MCF 10A (cell line): Measurements from ENCODE around the gene ALDH1L2. TPM values are rescaled to one million over a fixed set of nuclear protein-coding genes. Genes with fewer than 3 reads are reported as not detected.

Source experiments
- BruUV-seq: library from RNA; stranded (reverse); fragments of 400-500 nt; replicated peaks from 2 replicates; lab custom pipeline; 2021; lab: Mats Ljungman, UMichigan
- CTCF ChIA-PET: fragments of 300-600 bp; sonication (Branson Sonifier 250); formaldehyde crosslinking; extraction: SDS; loops from one replicate; lab custom pipeline; 2021; ENCODE audit warnings: antibody characterized with exemption, inconsistent platforms; lab: Yijun Ruan, JAX
- POLR2A ChIA-PET: fragments of 300-600, 350-650 bp; sonication (Branson Sonifier 250); formaldehyde crosslinking; extraction: SDS; loops from one replicate; lab custom pipeline; 2020; ENCODE audit warnings: antibody characterized with exemption, inconsistent platforms; lab: Yijun Ruan, JAX
- DNase-seq: peaks from one replicate; pipeline ENCODE4 v3.0.0-alpha.2; 2018; ENCODE audit not compliant: unreplicated experiment
- H3K27ac Mint-ChIP-seq: one replicate; pipeline ENCODE4 v1.8.0; 2022; ENCODE audit warnings: mild to moderate bottlenecking, low read depth, mixed read lengths; ENCODE audit not compliant: unreplicated experiment
- H3K27me3 Mint-ChIP-seq: one replicate; pipeline ENCODE4 v1.8.0; 2022; ENCODE audit warnings: mixed read lengths; ENCODE audit not compliant: insufficient read depth, unreplicated experiment
- H3K36me3 Mint-ChIP-seq: one replicate; pipeline ENCODE4 v1.8.0; 2022; ENCODE audit warnings: mild to moderate bottlenecking, moderate library complexity, mixed read lengths; ENCODE audit not compliant: insufficient read depth, unreplicated experiment
- H3K4me1 Mint-ChIP-seq: one replicate; pipeline ENCODE4 v1.8.0; 2022; ENCODE audit warnings: mixed read lengths; ENCODE audit not compliant: insufficient read depth, unreplicated experiment
- H3K4me3 Mint-ChIP-seq: one replicate; pipeline ENCODE4 v1.8.0; 2022; ENCODE audit warnings: mild to moderate bottlenecking, moderate library complexity, mixed read lengths; ENCODE audit not compliant: unreplicated experiment
- H3K9me3 Mint-ChIP-seq: one replicate; pipeline ENCODE4 v1.8.0; 2022; ENCODE audit warnings: mixed read lengths; ENCODE audit not compliant: unreplicated experiment
- intact Hi-C: fragments of 100-400 bp; cut with micrococcal nuclease; formaldehyde crosslinking; loops from 2 replicates; pipeline ENCODE4 v1.14.1; 2022
- total RNA-seq: library from RNA; stranded (reverse); gene quantifications from 2 replicates; pipeline ENCODE4 v1.2.3, GENCODE V29; 2022
- TF ChIP-seq, protein P1 (sequence below): fragments of 200-600 bp; IDR thresholded peaks from one replicate; pipeline ENCODE4 v1.8.0; 2022; ENCODE audit warnings: antibody characterized with exemption, mild to moderate bottlenecking; ENCODE audit not compliant: unreplicated experiment

The ALDH1L2 gene
- total RNA-seq, 1 experiment from 2014 or later, result 165 TPM

DNA sequence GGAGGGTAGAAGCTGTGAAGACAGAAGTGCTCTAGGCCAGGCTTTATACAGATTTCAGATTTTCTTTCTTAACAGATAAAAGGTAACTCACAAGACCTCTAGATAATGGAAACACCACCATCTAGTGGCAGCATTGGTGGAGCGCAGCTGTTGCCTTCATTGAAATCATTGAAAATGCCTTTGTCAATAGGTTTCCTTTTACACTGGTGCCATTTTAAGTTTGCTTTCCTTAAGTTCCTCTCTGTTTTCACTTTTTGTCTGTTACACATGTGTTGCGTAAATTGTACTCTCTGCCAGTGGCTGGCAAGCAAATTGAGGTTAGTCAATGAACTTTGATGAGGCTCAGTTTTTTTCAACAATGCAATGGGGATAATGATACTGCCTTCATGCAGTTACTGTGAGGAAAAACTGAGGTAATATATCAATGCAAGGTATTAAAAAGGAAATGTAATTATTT is 31.1 kb downstream of the ALDH1L2 start:
- Mint-ChIP-seq H3K36me3 (peaks cover 80% of the 10 kb centered on the region), H3K4me3 (no peak overlapping the region), H3K9me3 (peaks cover 18% of the 10 kb centered on the region), H3K4me1 (peaks cover 5% of the 10 kb centered on the region), H3K27ac (peak overlapping the region; percentile 19), H3K27me3 (no peaks in the 10 kb centered on the region)
- DNase-seq, result peak; percentile 82
- POLR2A ChIA-PET, result interaction anchor here (0.9 to 2.0 kb wide), 4 partner anchors 595 to 1088 kb away, joined by 3 to 8 read pairs (median 3); partner anchors contain the start of gene TDG
- TF ChIP-seq, protein P1, sequence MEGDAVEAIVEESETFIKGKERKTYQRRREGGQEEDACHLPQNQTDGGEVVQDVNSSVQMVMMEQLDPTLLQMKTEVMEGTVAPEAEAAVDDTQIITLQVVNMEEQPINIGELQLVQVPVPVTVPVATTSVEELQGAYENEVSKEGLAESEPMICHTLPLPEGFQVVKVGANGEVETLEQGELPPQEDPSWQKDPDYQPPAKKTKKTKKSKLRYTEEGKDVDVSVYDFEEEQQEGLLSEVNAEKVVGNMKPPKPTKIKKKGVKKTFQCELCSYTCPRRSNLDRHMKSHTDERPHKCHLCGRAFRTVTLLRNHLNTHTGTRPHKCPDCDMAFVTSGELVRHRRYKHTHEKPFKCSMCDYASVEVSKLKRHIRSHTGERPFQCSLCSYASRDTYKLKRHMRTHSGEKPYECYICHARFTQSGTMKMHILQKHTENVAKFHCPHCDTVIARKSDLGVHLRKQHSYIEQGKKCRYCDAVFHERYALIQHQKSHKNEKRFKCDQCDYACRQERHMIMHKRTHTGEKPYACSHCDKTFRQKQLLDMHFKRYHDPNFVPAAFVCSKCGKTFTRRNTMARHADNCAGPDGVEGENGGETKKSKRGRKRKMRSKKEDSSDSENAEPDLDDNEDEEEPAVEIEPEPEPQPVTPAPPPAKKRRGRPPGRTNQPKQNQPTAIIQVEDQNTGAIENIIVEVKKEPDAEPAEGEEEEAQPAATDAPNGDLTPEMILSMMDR, result peak; percentile 77
- CTCF ChIA-PET, result interaction anchor here (0.5 to 6.8 kb wide), 19 partner anchors 8 to 1065 kb away, joined by 3 to 69 read pairs (median 3); partner anchors contain the start of genes CHST11 and SLC41A2
- intact Hi-C loops, result loop anchor here (1.0 kb wide), 2 partner anchors 176 to 671 kb away; no protein-coding TSS in a partner anchor
- BruUV-seq, result no TSS peak

DNA sequence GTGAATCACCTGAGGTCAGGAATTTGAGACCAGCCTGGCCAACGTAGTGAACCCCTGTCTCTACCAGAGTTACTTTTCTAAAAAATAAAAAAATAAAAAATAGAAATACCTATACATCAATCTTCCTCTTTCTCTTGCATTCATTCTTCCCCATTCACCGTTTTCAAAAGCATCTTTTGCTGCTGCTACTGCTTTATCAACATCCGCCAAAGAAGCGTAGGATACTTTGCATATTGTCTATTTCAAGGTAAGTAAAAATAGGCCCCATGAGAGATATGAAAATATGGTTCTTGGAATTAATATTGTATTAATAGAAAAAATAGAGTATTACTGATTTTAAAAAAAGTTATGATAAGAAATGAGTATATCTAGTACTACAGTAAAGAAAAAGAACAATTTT is 32.3 kb downstream of the ALDH1L2 start:
- ChIA-PET CTCF (interaction anchor here (0.6 to 6.8 kb wide), 15 partner anchors 8 to 951 kb away, joined by 3 to 69 read pairs (median 3); partner anchors contain the start of gene CHST11), POLR2A (interaction anchor here (1.0 kb wide), 1 partner anchor 707 kb away, joined by 3 read pairs; no protein-coding TSS in a partner anchor)
- Mint-ChIP-seq H3K27ac (no peak overlapping the region), H3K4me1 (peaks cover 5% of the 10 kb centered on the region), H3K36me3 (peaks cover 80% of the 10 kb centered on the region), H3K4me3 (no peak overlapping the region), H3K9me3 (peaks cover 13% of the 10 kb centered on the region), H3K27me3 (no peaks in the 10 kb centered on the region)
- DNase-seq, result no peak
- TF ChIP-seq, protein P1, result no peak
- intact Hi-C loops, result no loop called here
- BruUV-seq, result no TSS peak

DNA sequence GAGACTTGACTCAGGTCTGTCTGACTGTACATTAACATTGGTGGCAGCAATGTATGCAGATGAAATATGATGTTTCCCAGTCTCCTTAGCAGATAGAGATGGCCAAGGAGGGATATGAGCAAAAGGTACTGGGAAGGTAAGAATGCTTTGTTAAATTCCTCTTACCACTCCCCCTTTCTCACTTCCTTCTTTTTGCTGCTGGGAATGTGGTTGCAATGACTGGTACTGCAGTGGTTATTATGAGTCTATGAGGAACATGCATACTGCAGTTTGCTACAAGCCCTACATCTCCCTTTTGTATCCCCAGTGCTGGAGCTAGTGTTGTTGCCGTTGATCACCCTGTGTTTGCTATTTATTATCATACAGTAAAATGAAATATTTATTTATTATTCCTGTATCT is 35.9 kb downstream of the ALDH1L2 start:
- ChIA-PET CTCF (interaction anchor here (0.6 kb wide), 3 partner anchors 334 to 677 kb away, joined by 3 to 4 read pairs (median 3); no protein-coding TSS in a partner anchor), POLR2A (interaction anchor here (0.6 to 0.7 kb wide), 2 partner anchors 187 to 627 kb away, joined by 3 read pairs; no protein-coding TSS in a partner anchor)
- Mint-ChIP-seq H3K27me3 (no peaks in the 10 kb centered on the region), H3K27ac (no peak overlapping the region), H3K9me3 (no peaks in the 10 kb centered on the region), H3K4me3 (no peak overlapping the region), H3K4me1 (peaks cover 5% of the 10 kb centered on the region), H3K36me3 (peaks cover 83% of the 10 kb centered on the region)
- no peak for DNase-seq
- TF ChIP-seq, protein P1, result no peak
- intact Hi-C loops, result no loop called here
- BruUV-seq, result no TSS peak

DNA sequence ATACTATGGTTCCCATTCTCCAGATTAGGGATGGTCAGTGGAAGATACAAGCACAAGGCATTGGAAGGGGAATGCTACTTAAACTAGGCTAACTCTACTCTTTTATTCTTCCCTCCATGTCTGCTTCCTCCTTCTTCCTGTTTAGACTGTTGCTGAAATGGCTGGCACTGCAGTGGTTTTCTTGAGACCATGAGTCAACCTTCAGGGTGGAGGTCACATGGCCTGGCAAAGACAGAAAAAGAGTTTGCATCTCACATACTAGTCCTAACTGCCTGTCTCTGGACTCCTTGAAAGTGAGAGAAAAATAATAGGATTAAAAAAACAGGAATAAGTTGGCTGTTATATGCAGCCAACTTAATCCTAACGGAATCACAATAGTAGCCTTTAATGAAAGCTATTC is 37.0 kb downstream of the ALDH1L2 start:
- Mint-ChIP-seq H3K4me1 (no peaks in the 10 kb centered on the region), H3K36me3 (peaks cover 82% of the 10 kb centered on the region), H3K27me3 (no peaks in the 10 kb centered on the region), H3K9me3 (no peaks in the 10 kb centered on the region), H3K27ac (no peak overlapping the region), H3K4me3 (no peak overlapping the region)
- intact Hi-C loops, result no loop called here
- ChIA-PET CTCF (no interaction called here), POLR2A (no interaction called here)
- TF ChIP-seq, protein P1, result no peak
- DNase-seq, result peak; percentile 3
- no TSS peak for BruUV-seq
